K562 (cell line): ENCODE measurements around the gene SMCO4. TPM values are rescaled to one million over a fixed set of nuclear protein-coding genes. Genes with fewer than 3 reads are reported as not detected.
A peak's percentile ranks its signal among the peaks of the same experiment; 100 is the strongest.

Source experiments
- C11orf30 ChIP-seq: fragments of 450-650 bp; IDR thresholded peaks from 2 replicates; pipeline ENCODE4 v1.6.1; 2016; ENCODE audit warnings: low read depth, mild to moderate bottlenecking
- CBFA2T3 ChIP-seq: fragments of 450-650 bp; IDR thresholded peaks from 2 replicates; pipeline ENCODE4 v1.6.1; 2017
- CHD7 ChIP-seq: fragments of 200-600 bp; sonication (generic); IDR thresholded peaks from one replicate; pipeline ENCODE4 v1.6.1; 2012; ENCODE audit warnings: mild to moderate bottlenecking, low read depth, low read length, inconsistent platforms
- HDAC3 ChIP-seq: fragments of 450-650 bp; IDR thresholded peaks from 2 replicates; pipeline ENCODE4 v1.6.1; 2018; ENCODE audit warnings: borderline replicate concordance, mild to moderate bottlenecking, moderate library complexity; ENCODE audit not compliant: partially characterized antibody
- MAFK ChIP-seq: IDR thresholded peaks from 2 replicates; pipeline ENCODE4 v1.6.1; 2011; ENCODE audit warnings: low read length, improper control_type of control experiment
- RNF2 ChIP-seq: sonication (generic); IDR thresholded peaks from 2 replicates; pipeline ENCODE4 v1.6.1; 2016
- SMARCA4 ChIP-seq: fragments of 450-650 bp; IDR thresholded peaks from 2 replicates; pipeline ENCODE4 v1.6.1; 2016
- ZFPM2 ChIP-seq: fragments of 250-450 bp; sonication (Bioruptor Pico); IDR thresholded peaks from 2 replicates; pipeline ENCODE4 v1.5.1; 2022; ENCODE audit warnings: mild to moderate bottlenecking
- ZFX ChIP-seq: sonication (generic); formaldehyde crosslinking; IDR thresholded peaks from 2 replicates; pipeline ENCODE4 v1.8.0; 2022; ENCODE audit warnings: mild to moderate bottlenecking, missing genetic modification reagents, moderate library complexity
- ZNF668 ChIP-seq: fragments of 250-450 bp; sonication (Bioruptor Pico); IDR thresholded peaks from 2 replicates; pipeline ENCODE4 v1.8.0; 2022; ENCODE audit warnings: mild to moderate bottlenecking, inconsistent platforms
- polyA plus RNA-seq, 8 experiments: library from polyadenylated mRNA; depleted of rRNA in 4 of 8; stranded (reverse) in 5 of 8; unstranded in 3 of 8; fragments of >200 nt; fragmentation: Nextera tagmentation in 2 of 8; fragmentation: Illumina TruSeq in 1 of 8; extraction: Ambion mirVana in 2 of 8; extraction: Trizol in 1 of 8; gene quantifications; 2 replicates each; pipeline versions ENCODE4 v1.2.1 to v1.2.3, GENCODE V29; 2011 to 2014; ENCODE audit warnings: inconsistent platforms in 1 of 8, missing spikeins in 1 of 8
- total RNA-seq, 7 experiments: library from RNA; depleted of rRNA in 6 of 7; stranded (reverse); fragments of >200 nt in 6 of 7; fragmentation: Illumina TruSeq in 2 of 7; extraction: Trizol in 2 of 7; gene quantifications; 2 replicates each; pipeline versions ENCODE4 v1.2.1 to v1.2.3, GENCODE V29; 2011 to 2021; ENCODE audit warnings: low replicate concordance in 1 of 7
- TF ChIP-seq, protein P1 (sequence below): sonication (generic); formaldehyde crosslinking; IDR thresholded peaks from 2 replicates; pipeline ENCODE4 v1.8.0; 2022; ENCODE audit warnings: mild to moderate bottlenecking, missing genetic modification reagents
- TF ChIP-seq, protein P2 (sequence below): fragments of 250-450 bp; sonication (Bioruptor Pico); IDR thresholded peaks from 2 replicates; pipeline ENCODE4 v1.5.0; 2022; ENCODE audit warnings: mild to moderate bottlenecking

Gene SMCO4
- total and polyA plus RNA-seq, 9 of the 15 experiments (the other 6 are each of a cell fraction or from before 2014, with no cell fraction given): 1.8 to 27.8 (median 15.3) TPM

- TF ChIP-seq CHD7 (no peak), C11orf30 (peak; percentile 90), CBFA2T3 (no peak), ZFX (no peak), HDAC3 (no peak), MAFK (peak; percentile 86), ZFPM2 (CRISPR knock-in tag) (no peak), SMARCA4 (no peak), RNF2 (no peak), ZNF668 (CRISPR knock-in tag) (no peak)
- TF ChIP-seq, protein P1, sequence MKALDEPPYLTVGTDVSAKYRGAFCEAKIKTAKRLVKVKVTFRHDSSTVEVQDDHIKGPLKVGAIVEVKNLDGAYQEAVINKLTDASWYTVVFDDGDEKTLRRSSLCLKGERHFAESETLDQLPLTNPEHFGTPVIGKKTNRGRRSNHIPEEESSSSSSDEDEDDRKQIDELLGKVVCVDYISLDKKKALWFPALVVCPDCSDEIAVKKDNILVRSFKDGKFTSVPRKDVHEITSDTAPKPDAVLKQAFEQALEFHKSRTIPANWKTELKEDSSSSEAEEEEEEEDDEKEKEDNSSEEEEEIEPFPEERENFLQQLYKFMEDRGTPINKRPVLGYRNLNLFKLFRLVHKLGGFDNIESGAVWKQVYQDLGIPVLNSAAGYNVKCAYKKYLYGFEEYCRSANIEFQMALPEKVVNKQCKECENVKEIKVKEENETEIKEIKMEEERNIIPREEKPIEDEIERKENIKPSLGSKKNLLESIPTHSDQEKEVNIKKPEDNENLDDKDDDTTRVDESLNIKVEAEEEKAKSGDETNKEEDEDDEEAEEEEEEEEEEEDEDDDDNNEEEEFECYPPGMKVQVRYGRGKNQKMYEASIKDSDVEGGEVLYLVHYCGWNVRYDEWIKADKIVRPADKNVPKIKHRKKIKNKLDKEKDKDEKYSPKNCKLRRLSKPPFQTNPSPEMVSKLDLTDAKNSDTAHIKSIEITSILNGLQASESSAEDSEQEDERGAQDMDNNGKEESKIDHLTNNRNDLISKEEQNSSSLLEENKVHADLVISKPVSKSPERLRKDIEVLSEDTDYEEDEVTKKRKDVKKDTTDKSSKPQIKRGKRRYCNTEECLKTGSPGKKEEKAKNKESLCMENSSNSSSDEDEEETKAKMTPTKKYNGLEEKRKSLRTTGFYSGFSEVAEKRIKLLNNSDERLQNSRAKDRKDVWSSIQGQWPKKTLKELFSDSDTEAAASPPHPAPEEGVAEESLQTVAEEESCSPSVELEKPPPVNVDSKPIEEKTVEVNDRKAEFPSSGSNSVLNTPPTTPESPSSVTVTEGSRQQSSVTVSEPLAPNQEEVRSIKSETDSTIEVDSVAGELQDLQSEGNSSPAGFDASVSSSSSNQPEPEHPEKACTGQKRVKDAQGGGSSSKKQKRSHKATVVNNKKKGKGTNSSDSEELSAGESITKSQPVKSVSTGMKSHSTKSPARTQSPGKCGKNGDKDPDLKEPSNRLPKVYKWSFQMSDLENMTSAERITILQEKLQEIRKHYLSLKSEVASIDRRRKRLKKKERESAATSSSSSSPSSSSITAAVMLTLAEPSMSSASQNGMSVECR (CRISPR knock-in tag): no peak
- TF ChIP-seq, protein P2, sequence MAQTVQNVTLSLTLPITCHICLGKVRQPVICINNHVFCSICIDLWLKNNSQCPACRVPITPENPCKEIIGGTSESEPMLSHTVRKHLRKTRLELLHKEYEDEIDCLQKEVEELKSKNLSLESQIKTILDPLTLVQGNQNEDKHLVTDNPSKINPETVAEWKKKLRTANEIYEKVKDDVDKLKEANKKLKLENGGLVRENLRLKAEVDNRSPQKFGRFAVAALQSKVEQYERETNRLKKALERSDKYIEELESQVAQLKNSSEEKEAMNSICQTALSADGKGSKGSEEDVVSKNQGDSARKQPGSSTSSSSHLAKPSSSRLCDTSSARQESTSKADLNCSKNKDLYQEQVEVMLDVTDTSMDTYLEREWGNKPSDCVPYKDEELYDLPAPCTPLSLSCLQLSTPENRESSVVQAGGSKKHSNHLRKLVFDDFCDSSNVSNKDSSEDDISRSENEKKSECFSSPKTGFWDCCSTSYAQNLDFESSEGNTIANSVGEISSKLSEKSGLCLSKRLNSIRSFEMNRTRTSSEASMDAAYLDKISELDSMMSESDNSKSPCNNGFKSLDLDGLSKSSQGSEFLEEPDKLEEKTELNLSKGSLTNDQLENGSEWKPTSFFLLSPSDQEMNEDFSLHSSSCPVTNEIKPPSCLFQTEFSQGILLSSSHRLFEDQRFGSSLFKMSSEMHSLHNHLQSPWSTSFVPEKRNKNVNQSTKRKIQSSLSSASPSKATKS: no peak
These were observed 42.6 kb upstream of the SMCO4 start (continued) for GRCh38 chr11:93585758-93586157.
